Measurements from ENCODE around the gene REPIN1. TPM values are rescaled to one million over a fixed set of nuclear protein-coding genes. Genes with fewer than 3 reads are reported as not detected.

Gene REPIN1
- total and polyA plus RNA-seq, 9 of the 15 experiments (the other 6 are each of a cell fraction or from before 2014, with no cell fraction given), result 8.1 to 283 (median 94.3) TPM

- TF ChIP-seq NFIC (IDR thresholded peaks at IDR 0.05) (0 out of 2 replicates have a peak, but pooled peaks have one; percentile 1), ZNF212 (CRISPR knock-in tag; IDR thresholded peaks at IDR 0.05) (no peak), BMI1 (IDR thresholded peaks at IDR 0.05; ENCODE audit: low read length) (0 out of 2 replicates have a peak, but pooled peaks have one; percentile 4), NCOA6 (IDR thresholded peaks at IDR 0.05) (no peak), ZNF639 (CRISPR knock-in tag; conservative IDR thresholded peaks at IDR 0.05 in 1 of 2, IDR thresholded peaks at IDR 0.05 in 1 of 2) (peak in 1 of 2 experiments; percentile 29; a peak in 1 of 4 replicates), PHF21A (IDR thresholded peaks at IDR 0.05; ENCODE audit: borderline replicate concordance, low read depth) (no peak), RUNX1 (IDR thresholded peaks at IDR 0.05; ENCODE audit: low read depth) (no peak), ZKSCAN3 (CRISPR knock-in tag; IDR thresholded peaks at IDR 0.05) (no peak), RBM15 (IDR thresholded peaks at IDR 0.05; ENCODE audit: insufficient read depth, low read length) (no peak), TOE1 (IDR thresholded peaks at IDR 0.05; ENCODE audit: borderline replicate concordance) (no peak), TOE1 (CRISPR knock-in tag; IDR thresholded peaks at IDR 0.05; ENCODE audit: borderline replicate concordance, low read depth) (no peak), CXXC5 (CRISPR knock-in tag; IDR thresholded peaks at IDR 0.05) (no peak), MAFG (tag; conservative IDR thresholded peaks at IDR 0.05) (no peak), ZNF707 (CRISPR knock-in tag; conservative IDR thresholded peaks at IDR 0.05) (no peak), POLR3A (IDR thresholded peaks at IDR 0.05; ENCODE audit: borderline replicate concordance, extremely low read depth, insufficient read depth, insufficient read length) (no peak), EP400 (IDR thresholded peaks at IDR 0.05) (no peak), ZNF561 (CRISPR knock-in tag; conservative IDR thresholded peaks at IDR 0.05) (no peak), E2F4 (CRISPR knock-in tag; IDR thresholded peaks at IDR 0.05; ENCODE audit: low read depth) (no peak), ARNT (IDR thresholded peaks at IDR 0.05) (no peak)
- TF ChIP-seq, protein P1, sequence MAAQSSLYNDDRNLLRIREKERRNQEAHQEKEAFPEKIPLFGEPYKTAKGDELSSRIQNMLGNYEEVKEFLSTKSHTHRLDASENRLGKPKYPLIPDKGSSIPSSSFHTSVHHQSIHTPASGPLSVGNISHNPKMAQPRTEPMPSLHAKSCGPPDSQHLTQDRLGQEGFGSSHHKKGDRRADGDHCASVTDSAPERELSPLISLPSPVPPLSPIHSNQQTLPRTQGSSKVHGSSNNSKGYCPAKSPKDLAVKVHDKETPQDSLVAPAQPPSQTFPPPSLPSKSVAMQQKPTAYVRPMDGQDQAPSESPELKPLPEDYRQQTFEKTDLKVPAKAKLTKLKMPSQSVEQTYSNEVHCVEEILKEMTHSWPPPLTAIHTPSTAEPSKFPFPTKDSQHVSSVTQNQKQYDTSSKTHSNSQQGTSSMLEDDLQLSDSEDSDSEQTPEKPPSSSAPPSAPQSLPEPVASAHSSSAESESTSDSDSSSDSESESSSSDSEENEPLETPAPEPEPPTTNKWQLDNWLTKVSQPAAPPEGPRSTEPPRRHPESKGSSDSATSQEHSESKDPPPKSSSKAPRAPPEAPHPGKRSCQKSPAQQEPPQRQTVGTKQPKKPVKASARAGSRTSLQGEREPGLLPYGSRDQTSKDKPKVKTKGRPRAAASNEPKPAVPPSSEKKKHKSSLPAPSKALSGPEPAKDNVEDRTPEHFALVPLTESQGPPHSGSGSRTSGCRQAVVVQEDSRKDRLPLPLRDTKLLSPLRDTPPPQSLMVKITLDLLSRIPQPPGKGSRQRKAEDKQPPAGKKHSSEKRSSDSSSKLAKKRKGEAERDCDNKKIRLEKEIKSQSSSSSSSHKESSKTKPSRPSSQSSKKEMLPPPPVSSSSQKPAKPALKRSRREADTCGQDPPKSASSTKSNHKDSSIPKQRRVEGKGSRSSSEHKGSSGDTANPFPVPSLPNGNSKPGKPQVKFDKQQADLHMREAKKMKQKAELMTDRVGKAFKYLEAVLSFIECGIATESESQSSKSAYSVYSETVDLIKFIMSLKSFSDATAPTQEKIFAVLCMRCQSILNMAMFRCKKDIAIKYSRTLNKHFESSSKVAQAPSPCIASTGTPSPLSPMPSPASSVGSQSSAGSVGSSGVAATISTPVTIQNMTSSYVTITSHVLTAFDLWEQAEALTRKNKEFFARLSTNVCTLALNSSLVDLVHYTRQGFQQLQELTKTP (IDR thresholded peaks at IDR 0.05; ENCODE audit: low read depth in 1 of 2, partially characterized antibody in 2 of 2), result no peak
- TF ChIP-seq, protein P2, sequence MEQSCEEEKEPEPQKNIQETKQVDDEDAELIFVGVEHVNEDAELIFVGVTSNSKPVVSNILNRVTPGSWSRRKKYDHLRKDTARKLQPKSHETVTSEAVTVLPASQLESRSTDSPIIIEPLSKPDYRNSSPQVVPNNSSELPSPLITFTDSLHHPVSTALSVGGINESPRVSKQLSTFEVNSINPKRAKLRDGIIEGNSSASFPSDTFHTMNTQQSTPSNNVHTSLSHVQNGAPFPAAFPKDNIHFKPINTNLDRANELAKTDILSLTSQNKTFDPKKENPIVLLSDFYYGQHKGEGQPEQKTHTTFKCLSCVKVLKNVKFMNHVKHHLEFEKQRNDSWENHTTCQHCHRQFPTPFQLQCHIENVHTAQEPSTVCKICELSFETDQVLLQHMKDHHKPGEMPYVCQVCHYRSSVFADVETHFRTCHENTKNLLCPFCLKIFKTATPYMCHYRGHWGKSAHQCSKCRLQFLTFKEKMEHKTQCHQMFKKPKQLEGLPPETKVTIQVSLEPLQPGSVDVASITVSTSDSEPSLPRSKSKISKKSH (CRISPR knock-in tag; IDR thresholded peaks at IDR 0.05), result no peak
These were observed 32.3 kb downstream of the REPIN1 start (continued) for GRCh38 chr7:150400788-150401423.

Measured in K562 (cell line).